Adipocyte (in vitro differentiated cells): Measurements from ENCODE around the gene SASS6.

Experiments
- DNase-seq: peaks from one replicate; pipeline ENCODE4 v3.0.0-alpha.2; 2015; ENCODE audit warnings: low read depth
- H3K27me3 ChIP-seq: replicated peaks from 2 replicates; pipeline ENCODE4 v1.7.0; 2013; ENCODE audit warnings: mild to moderate bottlenecking, low read length, moderate library complexity; ENCODE audit not compliant: control insufficient read depth, insufficient read depth
- H3K36me3 ChIP-seq: 2 replicates; pipeline ENCODE4 v1.7.0; 2013; ENCODE audit warnings: low read length, mild to moderate bottlenecking, moderate library complexity; ENCODE audit not compliant: control insufficient read depth, insufficient read depth, severe bottlenecking
- H3K4me1 ChIP-seq: 2 replicates; pipeline ENCODE4 v1.7.0; 2013; ENCODE audit warnings: mild to moderate bottlenecking, low read length, moderate library complexity; ENCODE audit not compliant: control insufficient read depth, insufficient read depth
- H3K4me3 ChIP-seq: 2 replicates; pipeline ENCODE4 v1.7.0; 2013; ENCODE audit warnings: mild to moderate bottlenecking, low read length, moderate library complexity
- H3K9ac ChIP-seq: 2 replicates; pipeline ENCODE4 v1.7.0; 2013; ENCODE audit warnings: mild to moderate bottlenecking, low read length, moderate library complexity
- H3K9me3 ChIP-seq: 2 replicates; pipeline ENCODE4 v1.7.0; 2013; ENCODE audit warnings: mild to moderate bottlenecking, low read length, moderate library complexity; ENCODE audit not compliant: control insufficient read depth

The SASS6 gene

GRCh38 chr1:100132566-100133477, at the start of gene SASS6, which contains the start of gene TRMT13:
Gene SASS6 (minus strand): TSS chr1:100132930. CDS start chr1:100132814, 116 bp downstream.
Gene TRMT13 (plus strand): TSS chr1:100133163. CDS start chr1:100133169, 6 bp downstream.
- peak within 1 kb of the TSS; percentile 93 for H3K4me3 ChIP-seq
- no peaks in the 10 kb centered on the region for H3K27me3 ChIP-seq
- peak; percentile 98 for DNase-seq
- H3K4me1 ChIP-seq, result peaks cover 22% of the 10 kb centered on the region
- H3K9me3 ChIP-seq, result no peaks in the 10 kb centered on the region
- peaks cover 12% of the 10 kb centered on the region for H3K36me3 ChIP-seq
- H3K9ac ChIP-seq, result peak within 1 kb of the TSS; percentile 89

- no peaks in the 10 kb centered on the region for H3K36me3 ChIP-seq
- DNase-seq, result no peak
These were observed 45.4 kb upstream of the SASS6 start, which contains the start of gene LRRC39 for GRCh38 chr1:100178091-100178490. Gene LRRC39 (minus strand): TSS chr1:100178256. CDS start chr1:100168516, 9,740 bp downstream.

DNA sequence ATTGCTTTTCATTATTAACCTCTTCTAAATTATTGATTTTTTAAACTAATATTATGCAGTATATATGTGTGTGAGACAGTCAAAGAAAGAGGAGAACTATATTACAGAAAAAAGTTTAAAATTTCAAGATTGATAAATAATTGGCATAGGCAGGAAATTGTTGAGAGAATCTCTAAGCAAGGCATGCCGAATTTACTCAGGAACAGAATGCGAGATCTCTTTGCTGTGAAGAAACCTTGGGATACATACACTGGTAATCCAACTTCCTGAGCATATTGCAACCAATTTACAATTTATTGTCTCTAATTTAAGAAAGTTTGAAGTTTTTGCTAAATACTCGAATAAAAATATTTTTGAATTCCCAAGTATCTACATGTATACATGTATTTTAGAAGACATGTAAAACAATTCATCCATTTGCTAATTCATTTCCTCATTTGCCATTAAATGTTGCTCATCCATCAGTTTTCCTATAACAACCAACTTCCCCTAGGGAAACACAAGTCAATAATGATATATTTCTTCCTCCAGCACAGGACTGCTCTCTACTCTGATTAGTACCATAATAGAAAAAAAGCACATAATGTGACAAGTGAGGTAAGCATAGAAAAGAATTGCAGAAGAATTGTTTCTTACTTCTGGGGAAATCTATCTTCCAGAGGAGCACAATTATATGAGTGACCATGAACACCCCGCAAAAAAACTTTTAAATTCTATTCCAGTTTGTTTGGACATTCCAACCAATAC, 44.7 kb upstream of the SASS6 start:
- Histone ChIP-seq H3K9ac (no peak overlapping the region), H3K4me1 (no peaks in the 10 kb centered on the region), H3K9me3 (no peaks in the 10 kb centered on the region), H3K36me3 (no peaks in the 10 kb centered on the region), H3K27me3 (no peaks in the 10 kb centered on the region), H3K4me3 (no peak overlapping the region)
- DNase-seq, result no peak

More at GRCh38 chr1:100178091-100178490, 45.4 kb upstream of the SASS6 start, which contains the start of gene LRRC39:
- H3K9ac ChIP-seq, result no peak within 1 kb of the TSS
- H3K4me3 ChIP-seq, result no peak within 1 kb of the TSS
- H3K9me3 ChIP-seq, result no peaks in the 10 kb centered on the region
- no peaks in the 10 kb centered on the region for H3K27me3 ChIP-seq
- H3K4me1 ChIP-seq, result no peaks in the 10 kb centered on the region

DNA sequence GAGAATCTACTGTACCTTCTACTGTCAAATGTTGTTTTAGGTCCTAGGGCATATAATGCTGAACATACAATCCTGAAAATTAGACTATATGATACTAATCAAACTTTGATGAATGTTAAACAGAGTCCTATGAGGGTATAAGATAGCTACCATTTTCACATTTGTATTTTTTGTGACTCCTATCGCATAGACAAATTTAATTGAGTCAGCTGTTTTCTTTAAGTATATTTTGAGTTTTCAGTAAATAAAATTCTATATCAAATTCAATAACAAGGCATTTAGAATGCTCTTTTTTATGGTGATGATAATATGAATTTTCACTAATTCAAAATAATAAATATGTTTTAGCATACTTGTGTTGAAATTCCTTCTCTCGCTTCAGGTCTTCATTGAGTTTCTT, 35.3 kb upstream of the SASS6 start:
- Histone ChIP-seq H3K4me3 (no peak overlapping the region), H3K9me3 (no peaks in the 10 kb centered on the region), H3K36me3 (no peaks in the 10 kb centered on the region), H3K27me3 (no peaks in the 10 kb centered on the region), H3K9ac (no peak overlapping the region), H3K4me1 (peaks cover 15% of the 10 kb centered on the region)
- no peak for DNase-seq

GRCh38 chr1:100164702-100165101, 32.0 kb upstream of the SASS6 start:
- Histone ChIP-seq H3K36me3 (no peaks in the 10 kb centered on the region), H3K4me3 (no peak overlapping the region)

GRCh38 chr1:100164216-100164615, 31.5 kb upstream of the SASS6 start:
- H3K4me3 ChIP-seq, result no peak overlapping the region
- no peaks in the 10 kb centered on the region for H3K36me3 ChIP-seq
- H3K27me3 ChIP-seq, result no peaks in the 10 kb centered on the region
- peaks cover 15% of the 10 kb centered on the region for H3K4me1 ChIP-seq
- DNase-seq, result peak; percentile 93
- no peaks in the 10 kb centered on the region for H3K9me3 ChIP-seq
- H3K9ac ChIP-seq, result no peak overlapping the region

More at GRCh38 chr1:100164702-100165101, 32.0 kb upstream of the SASS6 start:
- no peak for DNase-seq
- H3K9me3 ChIP-seq, result no peaks in the 10 kb centered on the region
- H3K27me3 ChIP-seq, result no peaks in the 10 kb centered on the region
- H3K4me1 ChIP-seq, result peaks cover 15% of the 10 kb centered on the region
- H3K9ac ChIP-seq, result no peak overlapping the region

DNA sequence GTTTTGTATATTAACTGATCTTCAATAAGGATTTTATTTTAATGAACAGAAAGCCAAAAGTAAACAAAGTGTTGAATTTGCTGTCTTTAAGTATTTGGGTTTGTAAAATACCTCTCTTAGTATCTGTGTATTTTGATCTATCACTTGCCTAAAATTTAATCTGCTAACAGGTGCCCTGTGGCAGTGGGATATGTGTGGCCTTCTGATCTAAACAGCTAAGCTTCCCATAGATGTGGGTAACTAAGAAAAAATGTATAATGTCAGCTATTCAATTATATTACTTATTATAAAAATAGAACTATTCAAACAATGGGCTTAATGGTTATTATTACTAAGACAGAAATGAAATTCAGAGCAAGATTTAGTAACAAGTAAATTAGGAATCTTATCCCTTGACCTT, 30.2 kb upstream of the SASS6 start:
- no peak overlapping the region for H3K4me3 ChIP-seq
- no peaks in the 10 kb centered on the region for H3K36me3 ChIP-seq
- H3K9ac ChIP-seq, result no peak overlapping the region
- H3K27me3 ChIP-seq, result no peaks in the 10 kb centered on the region
- peaks cover 15% of the 10 kb centered on the region for H3K4me1 ChIP-seq
- no peak for DNase-seq
- no peaks in the 10 kb centered on the region for H3K9me3 ChIP-seq

- Histone ChIP-seq H3K9me3 (no peaks in the 10 kb centered on the region), H3K36me3 (peaks cover 27% of the 10 kb centered on the region), H3K4me1 (no peaks in the 10 kb centered on the region), H3K27me3 (no peaks in the 10 kb centered on the region), H3K9ac (no peak overlapping the region), H3K4me3 (no peak overlapping the region)
- DNase-seq, result no peak
These were observed 19.5 kb upstream of the SASS6 start for GRCh38 chr1:100152271-100152670.

DNA sequence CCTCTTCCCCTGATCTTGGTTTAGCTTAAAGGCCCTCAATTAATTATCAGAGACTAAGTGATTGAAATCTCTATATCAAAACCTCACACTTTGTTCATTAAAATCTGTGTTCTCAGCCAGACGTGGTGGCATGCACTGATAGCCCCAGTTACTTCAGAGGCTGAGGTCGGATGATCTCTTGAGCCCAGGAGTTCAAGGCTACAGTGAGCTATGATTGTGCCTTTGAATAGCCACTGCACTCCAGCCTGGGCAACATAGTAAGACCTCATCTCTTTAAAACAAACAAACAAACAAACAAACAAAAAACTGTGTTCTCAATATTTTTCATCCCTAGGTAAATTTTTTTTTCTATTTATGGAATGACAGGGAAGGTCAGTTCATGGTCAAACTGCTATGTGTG, 18.9 kb upstream of the SASS6 start:
- no peaks in the 10 kb centered on the region for H3K27me3 ChIP-seq
- no peak overlapping the region for H3K4me3 ChIP-seq
- H3K4me1 ChIP-seq, result no peaks in the 10 kb centered on the region
- H3K9ac ChIP-seq, result no peak overlapping the region
- H3K36me3 ChIP-seq, result peaks cover 33% of the 10 kb centered on the region
- DNase-seq, result no peak
- no peaks in the 10 kb centered on the region for H3K9me3 ChIP-seq

- Histone ChIP-seq H3K27me3 (no peaks in the 10 kb centered on the region), H3K9me3 (no peaks in the 10 kb centered on the region), H3K36me3 (peaks cover 70% of the 10 kb centered on the region), H3K9ac (no peak overlapping the region), H3K4me3 (no peak overlapping the region), H3K4me1 (no peaks in the 10 kb centered on the region)
- DNase-seq, result no peak
These were observed 15.1 kb upstream of the SASS6 start for GRCh38 chr1:100147875-100148274.

GRCh38 chr1:100146958-100147357, 14.2 kb upstream of the SASS6 start:
- peaks cover 78% of the 10 kb centered on the region for H3K36me3 ChIP-seq
- H3K9me3 ChIP-seq, result no peaks in the 10 kb centered on the region
- DNase-seq, result no peak
- H3K27me3 ChIP-seq, result no peaks in the 10 kb centered on the region
- H3K4me1 ChIP-seq, result no peaks in the 10 kb centered on the region
- H3K9ac ChIP-seq, result no peak overlapping the region
- H3K4me3 ChIP-seq, result no peak overlapping the region
